Measurements from ENCODE around the gene ZFR2.
"Not testable (repeated sequence)": the region's sequence is repeated elsewhere in the genome, so short reads cannot be mapped to it uniquely, and the experiment has no call there.

Gene ZFR2

DNA sequence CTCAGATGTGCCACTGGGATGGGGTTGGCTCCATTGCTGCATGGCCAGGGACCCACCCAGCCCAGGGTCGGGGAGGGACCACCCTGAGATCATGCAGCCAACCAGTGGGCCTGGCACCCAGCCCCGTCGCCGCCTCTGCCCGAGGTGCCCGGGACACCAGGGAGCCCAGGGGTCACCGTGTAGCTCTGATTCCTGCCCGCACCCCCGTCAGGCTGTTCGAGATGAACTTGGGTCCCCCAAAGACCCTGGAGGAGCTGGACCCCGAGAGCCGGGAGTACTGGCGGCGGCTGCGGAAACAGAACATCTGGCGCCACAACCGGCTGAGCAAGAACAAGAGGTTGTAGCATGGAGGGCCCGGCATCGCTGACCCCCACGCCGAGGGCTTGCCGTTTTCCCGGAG, 101.8 kb downstream of the ZFR2 start:
- no peak for ATAC-seq (ENCODE audit: insufficient read depth, low read depth)
- Histone ChIP-seq H3K27me3 (ENCODE audit: insufficient read depth, low read length, poor library complexity) (no peaks in the 10 kb centered on the region), H3K4me1 (ENCODE audit: insufficient read depth, low read length) (peaks cover 13% of the 10 kb centered on the region)

GRCh38 chr19:3766520-3766919, 102.3 kb downstream of the ZFR2 start:
- no peak for ATAC-seq (ENCODE audit: insufficient read depth, low read depth)
- no peak for DNase-seq
- Histone ChIP-seq H3K36me3 (ENCODE audit: insufficient read depth, low read length) (peaks cover 34% of the 10 kb centered on the region), H3K9me3 (ENCODE audit: insufficient read depth, low read length, severe bottlenecking) (no peaks in the 10 kb centered on the region), H3K4me1 (ENCODE audit: insufficient read depth, low read length) (peaks cover 18% of the 10 kb centered on the region), H2AFZ (ENCODE audit: low read depth, low read length) (no peak overlapping the region), H3K79me2 (ENCODE audit: insufficient read depth, low read length) (peaks cover 6% of the 10 kb centered on the region), H3K27ac (ENCODE audit: low read length) (no peak overlapping the region), H4K20me1 (ENCODE audit: insufficient read depth, low read length) (no peaks in the 10 kb centered on the region), H3K4me3 (ENCODE audit: low read depth in 1 of 2, low read length in 2 of 2) (no peak overlapping the region), H3K27me3 (ENCODE audit: insufficient read depth, low read length, poor library complexity) (no peaks in the 10 kb centered on the region), H3K4me2 (ENCODE audit: insufficient read depth, low read length) (no peak overlapping the region), H3K9ac (ENCODE audit: low read depth, low read length) (no peak overlapping the region)
- no peak for TF ChIP-seq EZH2 (IDR thresholded peaks at IDR 0.05; ENCODE audit: borderline replicate concordance, low read depth, low read length, severe bottlenecking)
- TF ChIP-seq, protein P1, sequence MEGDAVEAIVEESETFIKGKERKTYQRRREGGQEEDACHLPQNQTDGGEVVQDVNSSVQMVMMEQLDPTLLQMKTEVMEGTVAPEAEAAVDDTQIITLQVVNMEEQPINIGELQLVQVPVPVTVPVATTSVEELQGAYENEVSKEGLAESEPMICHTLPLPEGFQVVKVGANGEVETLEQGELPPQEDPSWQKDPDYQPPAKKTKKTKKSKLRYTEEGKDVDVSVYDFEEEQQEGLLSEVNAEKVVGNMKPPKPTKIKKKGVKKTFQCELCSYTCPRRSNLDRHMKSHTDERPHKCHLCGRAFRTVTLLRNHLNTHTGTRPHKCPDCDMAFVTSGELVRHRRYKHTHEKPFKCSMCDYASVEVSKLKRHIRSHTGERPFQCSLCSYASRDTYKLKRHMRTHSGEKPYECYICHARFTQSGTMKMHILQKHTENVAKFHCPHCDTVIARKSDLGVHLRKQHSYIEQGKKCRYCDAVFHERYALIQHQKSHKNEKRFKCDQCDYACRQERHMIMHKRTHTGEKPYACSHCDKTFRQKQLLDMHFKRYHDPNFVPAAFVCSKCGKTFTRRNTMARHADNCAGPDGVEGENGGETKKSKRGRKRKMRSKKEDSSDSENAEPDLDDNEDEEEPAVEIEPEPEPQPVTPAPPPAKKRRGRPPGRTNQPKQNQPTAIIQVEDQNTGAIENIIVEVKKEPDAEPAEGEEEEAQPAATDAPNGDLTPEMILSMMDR (IDR thresholded peaks at IDR 0.05; ENCODE audit: borderline replicate concordance, extremely low read depth, low read length, poor library complexity, severe bottlenecking): no peak

More for the DNA sequence above, 101.8 kb downstream of the ZFR2 start:
- no peak for DNase-seq
- no peaks in the 10 kb centered on the region for H3K9me3 ChIP-seq (ENCODE audit: insufficient read depth, low read length, severe bottlenecking)
- no peak for TF ChIP-seq EZH2 (IDR thresholded peaks at IDR 0.05; ENCODE audit: borderline replicate concordance, low read depth, low read length, severe bottlenecking)
- TF ChIP-seq, protein P1 (IDR thresholded peaks at IDR 0.05; ENCODE audit: borderline replicate concordance, extremely low read depth, low read length, poor library complexity, severe bottlenecking): no peak
- H3K9ac ChIP-seq (ENCODE audit: low read depth, low read length): no peak overlapping the region
- no peak overlapping the region for H3K4me2 ChIP-seq (ENCODE audit: insufficient read depth, low read length)
- H3K36me3 ChIP-seq (ENCODE audit: insufficient read depth, low read length): peaks cover 34% of the 10 kb centered on the region
- no peak overlapping the region for H3K27ac ChIP-seq (ENCODE audit: low read length)
- H2AFZ ChIP-seq (ENCODE audit: low read depth, low read length): no peak overlapping the region
- no peaks in the 10 kb centered on the region for H4K20me1 ChIP-seq (ENCODE audit: insufficient read depth, low read length)
- H3K4me3 ChIP-seq (ENCODE audit: low read depth in 1 of 2, low read length in 2 of 2): no peak overlapping the region
- peaks cover 6% of the 10 kb centered on the region for H3K79me2 ChIP-seq (ENCODE audit: insufficient read depth, low read length)

- H3K4me1 ChIP-seq (ENCODE audit: insufficient read depth, low read length): peaks cover 21% of the 10 kb centered on the region
- not testable (repeated sequence) for H3K4me3 ChIP-seq (ENCODE audit: low read depth in 1 of 2, low read length in 2 of 2); H3K9ac ChIP-seq (ENCODE audit: low read depth, low read length); H3K4me2 ChIP-seq (ENCODE audit: insufficient read depth, low read length); H3K27ac ChIP-seq (ENCODE audit: low read length); H3K9me3 ChIP-seq (ENCODE audit: insufficient read depth, low read length, severe bottlenecking); H3K27me3 ChIP-seq (ENCODE audit: insufficient read depth, low read length, poor library complexity); DNase-seq; H2AFZ ChIP-seq (ENCODE audit: low read depth, low read length); H4K20me1 ChIP-seq (ENCODE audit: insufficient read depth, low read length); ATAC-seq (ENCODE audit: insufficient read depth, low read depth)
- H3K79me2 ChIP-seq (ENCODE audit: insufficient read depth, low read length): peaks cover 13% of the 10 kb centered on the region
- H3K36me3 ChIP-seq (ENCODE audit: insufficient read depth, low read length): peaks cover 34% of the 10 kb centered on the region
These were observed 103.1 kb downstream of the ZFR2 start for GRCh38 chr19:3765757-3766156.

- no peak for TF ChIP-seq EZH2 (IDR thresholded peaks at IDR 0.05; ENCODE audit: borderline replicate concordance, low read depth, low read length, severe bottlenecking)
- TF ChIP-seq, protein P1 (IDR thresholded peaks at IDR 0.05; ENCODE audit: borderline replicate concordance, extremely low read depth, low read length, poor library complexity, severe bottlenecking): no peak
- Histone ChIP-seq H3K36me3 (ENCODE audit: insufficient read depth, low read length) (peaks cover 35% of the 10 kb centered on the region), H3K9ac (ENCODE audit: low read depth, low read length) (no peak overlapping the region), H3K4me2 (ENCODE audit: insufficient read depth, low read length) (no peak overlapping the region), H3K27ac (ENCODE audit: low read length) (no peak overlapping the region), H4K20me1 (ENCODE audit: insufficient read depth, low read length) (no peaks in the 10 kb centered on the region), H3K9me3 (ENCODE audit: insufficient read depth, low read length, severe bottlenecking) (no peaks in the 10 kb centered on the region), H3K4me3 (ENCODE audit: low read depth in 1 of 2, low read length in 2 of 2) (no peak overlapping the region), H3K27me3 (ENCODE audit: insufficient read depth, low read length, poor library complexity) (no peaks in the 10 kb centered on the region), H2AFZ (ENCODE audit: low read depth, low read length) (no peak overlapping the region), H3K4me1 (ENCODE audit: insufficient read depth, low read length) (peaks cover 28% of the 10 kb centered on the region), H3K79me2 (ENCODE audit: insufficient read depth, low read length) (peaks cover 19% of the 10 kb centered on the region)
- DNase-seq (no peak), ATAC-seq (ENCODE audit: insufficient read depth, low read depth) (no peak)
These were observed 103.7 kb downstream of the ZFR2 start for GRCh38 chr19:3765121-3765520.

Data from DND-41 (cell line).